Fibroblast of lung (primary cell): ENCODE results near the gene UQCRQ. TPM values are rescaled to one million over a fixed set of nuclear protein-coding genes. Genes with fewer than 3 reads are reported as not detected.
A peak's percentile ranks its signal among the peaks of the same experiment; 100 is the strongest.

Source experiments
- DNase-seq, 2 donors: peaks; one replicate each; pipeline versions ENCODE4 v3.0.0 to v3.0.0-alpha.2; 2010; ENCODE audit warnings: low read depth in 2 of 2
- H2AFZ ChIP-seq: 2 replicates; pipeline ENCODE4 v1.5.1; 2012; ENCODE audit warnings: low read length, control low read depth, inconsistent platforms
- H3K27ac ChIP-seq: 2 replicates; pipeline ENCODE4 v1.5.1; 2011; ENCODE audit warnings: low read length, control low read depth; ENCODE audit not compliant: insufficient read depth
- H3K27me3 ChIP-seq: 2 replicates; pipeline ENCODE4 v1.5.1; 2011; ENCODE audit warnings: mild to moderate bottlenecking, low read length; ENCODE audit not compliant: control insufficient read depth, insufficient read depth
- H3K36me3 ChIP-seq: 2 replicates; pipeline ENCODE4 v1.5.1; 2011; ENCODE audit warnings: low read length; ENCODE audit not compliant: control insufficient read depth, insufficient read depth
- H3K4me1 ChIP-seq: 2 replicates; pipeline ENCODE4 v1.5.1; 2011; ENCODE audit warnings: low read length; ENCODE audit not compliant: control insufficient read depth, insufficient read depth; ENCODE audit errors: extremely low read depth
- H3K4me2 ChIP-seq: 2 replicates; pipeline ENCODE4 v1.5.1; 2011; ENCODE audit warnings: low read length, control low read depth; ENCODE audit not compliant: insufficient read depth; ENCODE audit errors: extremely low read depth
- H3K4me3 ChIP-seq, 4 experiments: fragments of 200-600 bp in 1 of 4; sonication (generic) in 1 of 4; replicated peaks in 1 of 4; 2 replicates each; pipeline ENCODE4 v1.5.1; 2011 to 2016; ENCODE audit warnings: low read length in 4 of 4, low read depth in 3 of 4, mild to moderate bottlenecking in 3 of 4, control low read depth in 2 of 4, inconsistent platforms in 1 of 4, mixed read lengths in 1 of 4; ENCODE audit not compliant: insufficient read depth in 1 of 4; ENCODE audit errors: control extremely low read depth in 1 of 4
- H3K79me2 ChIP-seq: 2 replicates; pipeline ENCODE4 v1.5.1; 2012; ENCODE audit warnings: mild to moderate bottlenecking, low read length, inconsistent platforms; ENCODE audit not compliant: control insufficient read depth, insufficient read depth
- H3K9ac ChIP-seq: 2 replicates; pipeline ENCODE4 v1.5.1; 2011; ENCODE audit warnings: mild to moderate bottlenecking, low read length, control low read depth; ENCODE audit not compliant: insufficient read depth
- H3K9me3 ChIP-seq: 2 replicates; pipeline ENCODE4 v1.5.1; 2012; ENCODE audit warnings: low read depth, low read length; ENCODE audit not compliant: control insufficient read depth, insufficient read depth
- H4K20me1 ChIP-seq: 2 replicates; pipeline ENCODE4 v1.5.1; 2011; ENCODE audit warnings: low read length; ENCODE audit not compliant: control insufficient read depth, insufficient read depth; ENCODE audit errors: extremely low read depth
- EZH2 ChIP-seq: IDR thresholded peaks from 2 replicates; pipeline ENCODE4 v1.5.1; 2012; ENCODE audit warnings: low read length, control low read depth, mild to moderate bottlenecking; ENCODE audit errors: missing control alignments
- polyA plus RNA-seq, 2 donors: library from polyadenylated mRNA; depleted of rRNA in 1 of 2; stranded (reverse) in 1 of 2; unstranded in 1 of 2; fragments of >200 nt; gene quantifications; 2 replicates each; pipeline ENCODE4 v1.2.1, GENCODE V29; 2011 to 2012; ENCODE audit warnings: missing spikeins in 1 of 2
- total RNA-seq: library from RNA; depleted of rRNA; stranded (reverse); fragments of >200 nt; gene quantifications from 2 replicates; pipeline ENCODE4 v1.2.1, GENCODE V29; 2014
- TF ChIP-seq, protein P1 (sequence below), 2 donors: IDR thresholded peaks in 1 of 2; conservative IDR thresholded peaks in 1 of 2; 1 replicate in 1 of 2; 2 replicates in 1 of 2; pipeline ENCODE4 v1.5.1; 2011 to 2012; ENCODE audit warnings: low read length in 2 of 2, control low read depth in 1 of 2, inconsistent platforms in 1 of 2, low read depth in 1 of 2, mild to moderate bottlenecking in 1 of 2

UQCRQ gene
- total and polyA plus RNA-seq, 2 donors (not counting 1 experiment from before 2014, with no cell fraction given): 112 to 157 TPM

DNA sequence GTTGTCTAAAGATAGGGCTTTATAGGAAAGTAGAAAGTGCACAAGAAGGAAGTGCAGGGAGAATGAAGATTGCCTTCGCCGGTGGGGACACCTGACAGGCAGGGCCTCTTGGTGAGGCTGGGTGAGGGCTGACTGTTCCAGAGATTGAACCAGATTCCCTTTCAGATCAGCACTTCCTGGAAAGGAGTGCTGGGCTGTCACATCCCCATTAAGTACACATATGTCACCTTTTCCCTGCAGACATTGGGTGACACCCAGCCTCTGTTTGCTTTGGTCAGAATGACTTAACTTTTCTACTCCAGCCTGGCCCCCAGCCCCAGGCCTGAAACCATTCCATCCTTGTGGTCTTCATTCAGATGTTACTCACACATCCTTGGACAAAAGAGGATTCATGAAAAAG, 28.6 kb upstream of the UQCRQ start:
- Histone ChIP-seq H3K9ac (no peak overlapping the region), H3K36me3 (no peaks in the 10 kb centered on the region), H3K9me3 (no peaks in the 10 kb centered on the region), H3K27ac (no peak overlapping the region), H4K20me1 (no peaks in the 10 kb centered on the region), H3K79me2 (no peaks in the 10 kb centered on the region), H3K4me2 (no peak overlapping the region), H3K4me3 (no peak overlapping the region), H3K4me1 (peaks cover 13% of the 10 kb centered on the region), H2AFZ (no peak overlapping the region), H3K27me3 (no peaks in the 10 kb centered on the region)
- no peak for DNase-seq
- no peak for TF ChIP-seq EZH2
- TF ChIP-seq, protein P1, sequence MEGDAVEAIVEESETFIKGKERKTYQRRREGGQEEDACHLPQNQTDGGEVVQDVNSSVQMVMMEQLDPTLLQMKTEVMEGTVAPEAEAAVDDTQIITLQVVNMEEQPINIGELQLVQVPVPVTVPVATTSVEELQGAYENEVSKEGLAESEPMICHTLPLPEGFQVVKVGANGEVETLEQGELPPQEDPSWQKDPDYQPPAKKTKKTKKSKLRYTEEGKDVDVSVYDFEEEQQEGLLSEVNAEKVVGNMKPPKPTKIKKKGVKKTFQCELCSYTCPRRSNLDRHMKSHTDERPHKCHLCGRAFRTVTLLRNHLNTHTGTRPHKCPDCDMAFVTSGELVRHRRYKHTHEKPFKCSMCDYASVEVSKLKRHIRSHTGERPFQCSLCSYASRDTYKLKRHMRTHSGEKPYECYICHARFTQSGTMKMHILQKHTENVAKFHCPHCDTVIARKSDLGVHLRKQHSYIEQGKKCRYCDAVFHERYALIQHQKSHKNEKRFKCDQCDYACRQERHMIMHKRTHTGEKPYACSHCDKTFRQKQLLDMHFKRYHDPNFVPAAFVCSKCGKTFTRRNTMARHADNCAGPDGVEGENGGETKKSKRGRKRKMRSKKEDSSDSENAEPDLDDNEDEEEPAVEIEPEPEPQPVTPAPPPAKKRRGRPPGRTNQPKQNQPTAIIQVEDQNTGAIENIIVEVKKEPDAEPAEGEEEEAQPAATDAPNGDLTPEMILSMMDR (conservative IDR thresholded peaks at IDR 0.05 in 1 of 2, IDR thresholded peaks at IDR 0.05 in 1 of 2; ENCODE audit: low read depth in 1 of 2, low read length in 2 of 2): no peak

GRCh38 chr5:132838516-132839282, 27.7 kb upstream of the UQCRQ start:
- peaks cover 13% of the 10 kb centered on the region for H3K4me1 ChIP-seq
- H3K36me3 ChIP-seq: no peaks in the 10 kb centered on the region
- no peaks in the 10 kb centered on the region for H3K79me2 ChIP-seq
- no peak overlapping the region for H3K9ac ChIP-seq
- no peak overlapping the region for H3K4me3 ChIP-seq
- no peak for DNase-seq
- no peak overlapping the region for H2AFZ ChIP-seq
- TF ChIP-seq EZH2: no peak
- TF ChIP-seq, protein P1 (conservative IDR thresholded peaks at IDR 0.05 in 1 of 2, IDR thresholded peaks at IDR 0.05 in 1 of 2; ENCODE audit: low read depth in 1 of 2, low read length in 2 of 2): no peak
- no peak overlapping the region for H3K27ac ChIP-seq
- H3K27me3 ChIP-seq: no peaks in the 10 kb centered on the region
- H3K9me3 ChIP-seq: no peaks in the 10 kb centered on the region
- H3K4me2 ChIP-seq: no peak overlapping the region
- no peaks in the 10 kb centered on the region for H4K20me1 ChIP-seq

DNA sequence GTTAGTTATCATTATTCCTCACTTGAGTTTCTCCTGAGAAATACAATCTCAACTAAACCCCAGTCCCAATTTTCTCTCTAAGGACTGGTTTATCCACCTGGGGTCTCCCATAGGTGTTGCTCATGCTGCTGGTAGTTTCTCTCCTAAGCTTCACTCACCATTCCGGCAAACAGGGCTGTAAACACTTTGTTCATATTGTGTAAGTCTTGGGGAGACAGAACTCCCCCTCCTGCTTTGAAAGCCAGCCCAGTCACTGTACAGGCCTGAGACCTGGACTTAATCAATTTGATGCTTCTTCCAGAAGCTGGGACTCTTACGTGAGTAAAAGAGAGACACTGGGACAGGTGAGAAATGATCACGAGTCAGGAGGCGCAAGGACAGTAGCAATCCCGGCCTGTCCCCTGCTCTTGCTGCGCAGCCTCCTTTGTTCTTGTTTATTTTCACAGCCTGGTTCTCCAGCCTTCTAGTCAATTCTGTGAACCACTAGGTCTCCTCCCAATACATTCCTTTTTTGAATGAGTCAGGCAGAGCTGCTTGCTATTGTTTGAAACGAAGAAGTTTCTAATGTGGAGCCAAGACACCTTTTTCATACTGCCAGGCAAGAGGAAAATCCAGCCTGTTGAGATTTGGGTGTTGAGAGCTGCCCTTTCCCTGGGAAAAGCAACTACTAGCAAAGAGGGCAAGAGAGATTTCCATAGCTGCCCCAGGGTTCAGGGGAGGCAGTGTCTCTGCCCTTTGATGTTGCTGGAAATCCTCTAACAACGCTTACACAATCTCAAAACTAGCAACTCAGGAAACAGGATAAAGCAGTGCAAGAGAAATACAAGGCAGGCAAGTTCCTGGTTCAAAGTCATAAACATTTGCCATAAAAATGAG, 26.8 kb upstream of the UQCRQ start:
- peaks cover 13% of the 10 kb centered on the region for H3K4me1 ChIP-seq
- no peak overlapping the region for H3K9ac ChIP-seq
- no peaks in the 10 kb centered on the region for H3K27me3 ChIP-seq
- H2AFZ ChIP-seq: peak overlapping the region; percentile 74
- no peaks in the 10 kb centered on the region for H3K36me3 ChIP-seq
- H4K20me1 ChIP-seq: no peaks in the 10 kb centered on the region
- no peak overlapping the region for H3K4me3 ChIP-seq
- peak; percentile 68 to 88 for DNase-seq
- no peaks in the 10 kb centered on the region for H3K9me3 ChIP-seq
- H3K27ac ChIP-seq: peak overlapping the region; percentile 22
- H3K4me2 ChIP-seq: peak overlapping the region; percentile 39
- no peaks in the 10 kb centered on the region for H3K79me2 ChIP-seq
- TF ChIP-seq, protein P1 (conservative IDR thresholded peaks at IDR 0.05 in 1 of 2, IDR thresholded peaks at IDR 0.05 in 1 of 2; ENCODE audit: low read depth in 1 of 2, low read length in 2 of 2): no peak
- TF ChIP-seq EZH2: no peak
